Jurkat, Clone E6-1 (cell line): Measurements from ENCODE around the gene OSBPL10.
A peak's percentile ranks its signal among the peaks of the same experiment; 100 is the strongest.

Source experiments
- DNase-seq: peaks from one replicate; pipeline ENCODE4 v3.0.0-alpha.2; 2011; ENCODE audit warnings: low read depth, low spot score
- H3K4me3 ChIP-seq: 2 replicates; pipeline ENCODE4 v1.5.1; 2011; ENCODE audit warnings: mild to moderate bottlenecking, low read length, control low read depth, moderate library complexity

OSBPL10 gene

DNA sequence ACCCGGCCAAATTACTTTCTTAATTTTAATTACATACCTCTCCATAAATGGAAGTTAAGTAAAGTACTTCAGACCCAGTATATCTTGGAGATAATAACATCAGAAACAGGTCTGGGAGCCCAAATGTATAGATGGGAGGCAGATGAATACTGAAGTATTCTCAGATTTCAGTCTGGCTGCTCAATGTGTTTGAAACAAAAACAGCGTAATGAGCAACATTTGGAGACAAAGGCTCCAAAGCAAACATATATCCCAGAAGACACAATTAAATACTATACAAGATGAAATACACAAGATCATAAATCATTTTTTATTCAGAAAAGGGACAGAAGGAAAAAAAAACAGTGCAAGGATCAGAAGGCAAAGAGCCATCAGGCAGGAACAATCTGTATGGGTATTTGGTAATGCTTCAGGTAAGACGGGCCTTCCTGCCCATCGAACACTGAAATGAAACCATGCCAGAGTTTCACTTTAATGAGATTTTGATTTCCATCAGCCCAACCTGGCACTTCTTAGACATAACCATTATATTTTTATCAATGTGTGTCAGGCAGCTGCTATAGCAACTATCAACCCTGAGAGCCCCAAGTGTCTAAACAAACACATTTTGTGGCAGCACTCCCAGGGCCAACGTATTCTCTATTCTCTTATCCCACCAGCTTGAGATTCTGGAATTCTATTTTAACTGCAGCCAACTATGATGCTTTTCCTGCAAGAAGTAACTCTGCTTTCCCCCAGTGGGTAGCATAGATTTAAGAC, 237.6 kb downstream of the OSBPL10 start:
- no peak for DNase-seq
- no peak overlapping the region for H3K4me3 ChIP-seq

DNA sequence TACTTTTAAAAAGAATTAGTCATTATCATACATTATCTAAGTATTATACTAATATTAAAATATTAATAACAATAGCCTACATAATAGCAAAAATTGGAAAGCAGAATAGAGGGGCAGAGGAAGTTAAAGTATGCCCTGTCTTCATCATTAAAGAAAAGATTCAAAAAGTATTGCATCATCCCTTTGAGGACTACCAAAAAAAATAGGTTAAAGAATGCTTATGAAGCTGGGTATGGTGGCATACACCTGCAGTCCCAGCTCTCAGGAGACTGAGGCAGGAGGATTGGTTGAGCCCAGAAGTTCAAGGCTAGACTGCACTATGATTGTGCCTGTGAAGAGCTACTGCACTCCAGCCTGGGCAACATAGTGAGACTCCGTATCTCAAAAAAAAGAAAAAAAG, 240.7 kb downstream of the OSBPL10 start:
- no peak overlapping the region for H3K4me3 ChIP-seq
- DNase-seq, result no peak

DNA sequence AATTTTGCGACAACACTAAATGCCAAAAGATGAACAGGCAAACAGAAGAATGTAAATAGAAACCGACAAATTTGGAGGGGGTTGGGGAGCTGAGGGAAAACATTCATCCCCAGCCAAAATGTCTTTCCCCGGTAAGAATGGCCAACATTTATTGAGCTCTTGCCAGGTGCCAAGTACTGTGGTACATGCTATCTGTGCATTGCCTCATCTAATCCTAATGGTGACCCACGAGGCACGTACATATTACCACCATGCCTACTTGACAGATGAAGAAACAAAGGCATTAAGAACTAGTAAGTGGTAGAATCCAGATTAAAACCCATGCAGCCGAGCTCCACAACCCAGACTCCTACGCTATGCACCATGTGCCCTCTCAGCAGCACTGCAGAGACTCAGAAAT, 242.7 kb downstream of the OSBPL10 start:
- no peak overlapping the region for H3K4me3 ChIP-seq
- no peak for DNase-seq

DNA sequence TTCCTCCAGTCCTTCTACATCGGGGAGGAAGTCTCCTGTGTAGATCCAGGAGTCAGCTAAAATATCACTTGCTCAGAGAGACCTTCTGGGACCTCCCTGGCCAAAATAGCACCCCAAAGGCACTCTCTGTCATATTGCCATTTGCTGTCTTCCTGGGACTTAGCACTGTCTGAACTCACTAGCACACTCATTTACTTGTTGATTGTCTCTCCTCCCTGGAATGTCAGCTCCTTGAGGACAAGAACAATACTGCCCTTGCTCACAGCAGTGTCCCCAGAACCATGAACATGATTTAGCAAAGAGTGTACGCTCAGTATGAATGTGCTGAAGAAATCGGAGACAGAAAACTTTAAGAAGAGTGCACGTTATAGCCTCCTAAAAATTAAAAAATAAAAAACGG, 245.4 kb downstream of the OSBPL10 start:
- no peak for DNase-seq
- H3K4me3 ChIP-seq, result no peak overlapping the region

DNA sequence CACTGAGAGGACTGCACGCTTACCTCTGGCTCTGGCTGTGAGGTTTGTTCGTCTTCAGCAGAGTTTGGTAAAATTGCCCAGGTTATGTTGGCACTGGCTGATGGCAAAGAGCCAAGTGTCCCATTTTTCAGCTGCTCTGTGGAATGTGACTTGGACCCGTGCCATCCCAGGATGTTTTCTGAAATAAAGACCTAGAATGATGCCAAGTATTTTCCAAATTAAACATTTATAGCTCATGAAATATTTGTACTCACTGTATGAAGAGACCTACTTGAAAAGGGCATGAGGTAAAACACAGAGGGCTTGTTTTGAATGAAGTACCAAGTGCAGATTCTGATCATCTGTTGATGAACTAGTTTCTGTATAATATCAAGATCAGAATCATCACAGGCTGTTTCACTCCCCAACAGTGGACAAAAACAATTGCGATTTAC, 247.8 kb downstream of the OSBPL10 start:
- H3K4me3 ChIP-seq, result no peak overlapping the region
- DNase-seq, result no peak

DNA sequence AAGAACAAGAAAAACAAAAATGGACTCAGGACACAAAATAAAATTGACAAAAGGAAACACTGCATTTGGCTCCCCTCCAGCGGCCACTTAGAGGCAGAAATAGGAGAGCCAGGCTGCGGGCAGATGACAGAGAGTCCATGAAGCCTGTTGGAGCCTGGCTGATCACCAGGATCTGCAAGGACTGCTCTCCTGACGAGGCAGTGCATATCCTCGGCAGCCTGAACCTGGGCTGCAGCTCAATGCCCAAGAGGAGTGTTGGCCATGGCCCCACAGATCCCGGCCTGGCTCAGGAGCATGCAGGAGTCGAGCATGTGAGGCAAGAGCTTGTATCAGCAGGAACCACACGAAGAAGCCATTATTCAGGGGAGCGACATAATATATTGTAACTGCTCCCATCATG, 248.5 kb downstream of the OSBPL10 start:
- DNase-seq, result no peak
- no peak overlapping the region for H3K4me3 ChIP-seq

DNA sequence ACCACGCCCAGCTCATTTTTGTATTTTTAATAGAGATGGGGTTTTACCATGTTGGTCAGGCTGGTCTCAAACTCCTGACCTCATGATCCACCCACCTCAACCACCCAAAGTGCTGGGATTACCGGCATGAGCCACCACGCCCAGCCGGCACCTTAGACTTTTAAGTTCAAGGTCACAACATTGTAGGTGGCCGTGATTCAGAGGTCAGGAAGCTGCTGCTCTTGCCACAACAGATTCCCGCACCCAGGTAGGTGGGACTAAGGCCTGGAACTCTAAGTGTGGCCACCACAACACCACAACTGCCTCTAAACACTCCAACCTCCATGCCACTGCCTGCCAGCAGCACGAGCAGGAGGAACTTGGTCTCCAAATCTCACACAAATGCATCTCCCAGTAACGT, 251.5 kb downstream of the OSBPL10 start:
- no peak overlapping the region for H3K4me3 ChIP-seq

DNA sequence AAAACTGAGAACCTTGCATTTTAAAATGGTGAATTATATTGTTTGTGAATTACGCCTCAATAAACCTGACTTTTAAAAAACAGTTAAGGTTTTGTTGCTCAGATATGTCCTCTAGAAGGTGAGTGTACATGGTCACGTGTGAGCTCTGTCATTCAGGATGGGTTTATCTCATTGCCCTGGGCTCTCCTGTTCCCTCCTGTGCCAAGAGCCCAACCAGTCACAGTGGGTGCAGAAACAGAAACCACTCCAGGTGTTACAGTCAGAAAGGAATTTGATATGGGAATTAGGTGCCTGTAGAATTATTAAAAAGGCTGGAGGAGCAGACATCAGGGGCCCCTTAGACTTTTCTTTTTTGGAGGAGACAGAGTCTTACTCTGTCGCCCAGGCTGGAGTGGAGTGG, 252.0 kb downstream of the OSBPL10 start:
- DNase-seq, result no peak
- no peak overlapping the region for H3K4me3 ChIP-seq

More for the DNA sequence above, 251.5 kb downstream of the OSBPL10 start:
- no peak for DNase-seq

DNA sequence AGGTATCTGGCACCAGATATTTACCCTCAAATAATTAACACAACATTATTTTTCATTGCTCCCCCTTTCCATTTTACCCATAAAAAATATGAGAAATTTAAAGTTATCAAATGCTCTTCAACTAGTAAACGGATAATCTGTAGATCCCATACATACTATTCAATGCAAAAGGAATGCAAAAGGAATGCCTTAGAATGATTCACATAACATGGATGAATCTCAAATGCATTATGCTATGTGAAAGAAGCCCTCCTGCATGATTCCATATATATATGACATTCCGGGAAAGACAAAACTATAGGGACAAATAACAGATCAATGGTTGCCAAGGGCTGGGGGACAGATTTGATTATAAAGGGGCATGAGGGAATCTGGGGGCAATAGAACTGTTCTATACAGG, 252.7 kb downstream of the OSBPL10 start:
- no peak overlapping the region for H3K4me3 ChIP-seq
- no peak for DNase-seq

DNA sequence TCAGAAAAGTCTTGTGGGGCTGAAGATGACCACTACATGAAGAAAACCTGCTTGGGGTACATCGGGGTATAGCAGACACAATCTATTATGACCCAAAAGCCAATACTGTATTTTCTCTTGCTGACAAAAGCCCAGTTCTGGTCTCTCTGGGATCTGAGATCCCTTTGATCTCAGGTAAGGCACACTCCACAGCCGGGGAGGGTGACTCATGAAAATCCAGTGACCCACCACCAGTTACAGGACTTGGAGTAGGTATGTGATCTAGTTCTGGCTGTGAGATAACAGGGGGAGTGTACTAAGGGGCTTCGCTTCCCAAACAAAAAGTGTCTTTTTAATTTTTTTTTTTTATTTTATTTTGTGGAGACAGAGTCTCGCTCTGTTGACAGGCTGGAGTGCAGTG, 255.1 kb downstream of the OSBPL10 start:
- H3K4me3 ChIP-seq, result no peak overlapping the region
- no peak for DNase-seq

DNA sequence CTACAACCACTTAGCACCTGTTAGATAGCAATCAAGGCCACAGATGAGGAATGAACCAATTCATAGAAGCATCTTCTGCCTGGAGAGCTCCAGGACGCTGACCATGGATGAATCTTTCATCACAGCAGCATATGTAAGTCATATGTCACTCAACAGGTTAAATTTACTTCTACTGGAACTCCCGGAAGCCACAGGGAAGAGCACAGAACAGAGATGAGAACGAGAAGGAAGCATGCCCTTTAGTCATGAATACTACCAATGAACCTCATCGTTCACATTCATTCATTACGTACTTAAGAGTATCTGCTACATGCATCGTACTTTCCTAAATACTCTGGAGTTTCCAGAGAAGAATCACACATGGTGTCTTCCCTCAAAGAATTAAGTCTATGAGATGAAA, 255.5 kb downstream of the OSBPL10 start:
- no peak overlapping the region for H3K4me3 ChIP-seq
- no peak for DNase-seq

DNA sequence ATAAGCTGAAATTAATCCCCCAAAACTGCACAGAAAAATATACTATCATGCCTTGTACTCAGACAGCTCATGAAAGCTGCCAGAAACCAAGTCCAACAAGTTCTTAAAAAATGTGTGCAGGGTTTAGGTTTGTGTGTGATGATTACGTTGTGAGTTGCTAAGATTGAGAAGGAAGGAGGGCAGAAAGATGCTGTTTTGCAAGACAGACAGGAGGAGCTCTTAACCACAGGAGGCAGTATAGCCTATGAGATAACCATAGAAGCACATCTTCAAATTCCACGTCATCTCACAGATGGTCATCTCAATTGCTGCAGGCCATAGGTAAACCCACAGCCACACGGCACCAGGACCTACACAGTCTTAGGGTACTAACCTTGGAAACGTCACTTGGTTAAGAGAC, 256.4 kb downstream of the OSBPL10 start:
- peak; percentile 21 for DNase-seq
- H3K4me3 ChIP-seq, result no peak overlapping the region

DNA sequence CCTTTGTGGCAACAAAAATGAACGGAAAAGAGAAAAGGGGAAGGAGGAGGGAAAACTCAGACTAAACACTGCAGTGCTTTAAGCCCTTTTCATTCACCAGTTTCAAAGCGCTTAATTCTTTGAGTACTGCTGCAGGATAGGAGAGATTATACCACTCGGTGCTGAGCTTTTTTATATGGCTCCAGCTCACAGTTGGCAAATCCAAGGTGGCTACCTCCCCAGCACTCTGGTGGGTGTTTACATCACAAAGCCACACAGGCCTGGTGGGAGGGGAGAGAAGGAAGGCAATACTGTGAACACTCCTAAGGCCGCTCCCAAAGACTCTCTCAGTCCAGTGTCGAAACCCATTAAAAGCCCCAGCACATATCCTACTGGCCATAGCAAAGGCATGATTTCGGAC, 256.9 kb downstream of the OSBPL10 start:
- DNase-seq, result no peak
- no peak overlapping the region for H3K4me3 ChIP-seq

DNA sequence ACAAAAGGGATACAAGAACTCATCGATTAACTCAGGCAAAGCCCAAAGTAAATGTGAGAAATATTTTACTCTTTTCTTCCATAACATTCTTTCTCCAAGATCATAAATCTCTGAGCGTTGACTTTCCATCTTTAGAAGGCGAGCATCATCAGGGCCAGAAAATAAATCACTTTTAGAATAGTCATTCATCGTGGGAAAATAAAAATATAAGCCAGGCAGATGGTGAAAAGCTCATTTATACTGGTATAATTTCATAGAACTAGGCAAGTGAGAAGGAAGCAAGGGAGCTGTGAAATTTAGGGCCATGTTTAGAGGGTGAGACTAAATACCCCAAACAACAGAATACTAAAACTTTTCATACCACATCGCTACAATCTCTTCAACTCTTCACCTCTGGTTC, 257.4 kb downstream of the OSBPL10 start:
- no peak overlapping the region for H3K4me3 ChIP-seq
- no peak for DNase-seq

DNA sequence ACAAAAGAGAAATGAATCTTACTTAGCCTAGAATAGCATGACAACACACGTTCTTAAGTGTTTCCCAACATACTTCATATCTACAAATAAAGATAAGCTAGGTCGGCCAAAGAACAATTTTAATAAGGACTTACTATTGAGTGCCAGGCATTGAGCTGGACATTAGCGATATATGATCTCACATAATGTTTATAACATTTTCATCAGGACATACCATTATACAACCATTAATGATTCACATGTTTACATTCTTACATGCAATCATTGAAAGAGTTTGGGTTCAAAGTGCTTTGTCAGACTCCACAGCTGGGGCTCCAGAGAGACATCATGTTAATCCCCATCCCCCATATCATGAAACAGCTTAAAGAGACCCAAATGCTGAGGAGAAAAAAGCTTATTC, 259.4 kb downstream of the OSBPL10 start:
- H3K4me3 ChIP-seq, result no peak overlapping the region
- DNase-seq, result no peak

DNA sequence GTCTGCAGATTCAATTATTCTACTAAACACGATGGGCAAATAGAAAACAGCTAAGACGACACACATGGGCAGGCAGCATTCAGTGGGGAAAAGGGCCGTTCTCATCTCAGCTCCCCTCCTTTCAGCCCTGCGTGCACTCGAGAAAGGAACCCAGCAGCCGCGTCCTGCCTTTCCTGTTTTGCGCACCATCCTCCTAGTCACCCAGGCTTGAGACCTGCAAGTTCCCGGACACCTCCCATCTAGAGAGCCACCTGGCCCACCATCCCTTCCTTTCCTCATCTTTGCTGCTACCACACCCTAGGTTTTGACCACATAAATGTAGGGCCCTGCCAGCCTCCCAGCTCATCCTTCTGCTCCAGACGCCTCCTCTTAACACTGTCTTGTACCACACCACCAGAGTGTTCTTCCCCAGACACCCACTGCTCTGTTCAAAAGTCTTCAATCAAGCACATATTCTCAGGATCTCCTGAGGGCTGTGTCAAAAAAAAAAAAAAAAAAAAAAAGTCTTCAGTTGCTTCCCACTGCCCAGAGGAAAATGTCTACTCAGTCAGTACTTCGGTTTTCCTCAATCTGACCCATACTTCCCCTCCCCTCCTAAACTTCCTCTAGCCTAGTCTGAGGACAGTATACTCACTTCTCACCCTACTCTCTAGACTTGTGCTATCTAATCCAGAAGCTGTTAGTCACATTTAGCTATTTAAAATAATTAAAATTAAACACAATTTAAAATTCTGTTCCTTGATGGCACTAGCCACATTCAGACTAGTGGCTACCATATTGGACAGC, 266.4 kb downstream of the OSBPL10 start:
- H3K4me3 ChIP-seq, result no peak overlapping the region
- no peak for DNase-seq

DNA sequence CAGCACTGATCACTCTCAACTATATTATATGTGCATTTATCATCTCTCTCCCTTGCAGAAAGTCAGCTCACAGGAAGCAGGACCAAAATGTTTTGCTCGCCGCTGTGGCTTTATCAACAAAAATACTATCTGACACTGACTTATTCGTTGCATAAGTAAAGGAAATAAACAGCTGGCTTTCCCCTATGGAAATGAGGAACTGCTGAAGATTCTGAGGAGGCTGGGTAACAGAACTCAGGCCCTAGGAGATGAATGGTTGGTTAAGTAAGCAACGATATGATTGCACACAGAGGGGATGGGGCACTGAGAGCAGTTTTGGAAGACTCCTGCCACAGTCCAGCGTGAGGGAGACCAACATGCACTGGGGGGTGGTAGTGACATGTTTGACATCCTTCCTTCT, 267.2 kb downstream of the OSBPL10 start:
- DNase-seq, result no peak
- no peak overlapping the region for H3K4me3 ChIP-seq

DNA sequence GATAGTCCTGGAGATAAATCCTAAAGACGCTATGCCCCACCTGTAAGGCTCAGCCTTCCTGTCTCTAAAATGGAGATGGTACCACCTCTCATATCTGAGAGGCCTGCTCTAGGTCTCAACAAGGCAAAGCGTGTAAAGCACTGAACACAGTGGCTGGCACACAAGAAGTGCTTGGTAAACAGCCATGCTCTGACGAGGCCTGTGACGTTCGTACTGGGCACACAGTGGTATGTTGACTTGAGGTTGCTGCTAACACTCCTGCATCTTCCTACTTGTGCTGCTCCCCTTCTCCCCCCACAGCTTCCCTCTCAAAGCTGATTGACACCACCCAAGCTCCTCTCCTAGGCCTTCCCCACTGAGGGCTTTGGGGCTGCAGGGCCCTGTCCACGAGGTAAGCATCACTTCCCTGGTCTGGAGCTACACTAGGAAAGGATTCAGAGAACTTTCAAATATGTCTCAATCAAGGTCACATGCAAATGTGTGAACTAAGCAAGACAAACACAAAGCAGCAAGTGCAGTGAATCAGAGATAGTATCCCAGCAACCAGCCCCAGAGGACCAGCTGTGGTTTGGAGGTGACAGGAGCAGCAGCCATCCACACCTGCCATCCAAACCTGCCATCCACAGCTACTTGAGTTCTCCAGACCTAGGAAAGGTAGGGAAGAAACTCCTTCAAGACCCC, 270.8 kb downstream of the OSBPL10 start:
- H3K4me3 ChIP-seq, result no peak overlapping the region
- DNase-seq, result no peak

DNA sequence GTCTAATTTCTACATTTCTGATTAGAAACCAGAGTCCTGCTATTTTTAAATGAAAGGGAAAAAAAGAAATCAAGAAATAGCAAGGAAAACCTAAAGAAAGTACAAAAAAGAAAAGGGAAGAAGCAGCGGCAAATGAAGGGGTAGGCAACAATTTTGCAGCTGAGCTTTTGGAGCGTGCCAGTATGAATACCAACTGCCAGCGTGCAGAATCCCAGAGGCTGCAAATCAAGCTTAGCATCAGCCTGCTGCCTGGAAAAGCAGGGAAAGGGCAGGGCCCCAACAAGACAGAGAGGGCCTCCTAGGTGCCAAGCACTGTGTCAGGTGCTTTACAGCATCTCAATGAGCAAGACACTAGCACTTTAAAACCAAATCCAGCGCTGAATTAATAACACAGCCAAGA, 271.5 kb downstream of the OSBPL10 start:
- no peak overlapping the region for H3K4me3 ChIP-seq
- no peak for DNase-seq

DNA sequence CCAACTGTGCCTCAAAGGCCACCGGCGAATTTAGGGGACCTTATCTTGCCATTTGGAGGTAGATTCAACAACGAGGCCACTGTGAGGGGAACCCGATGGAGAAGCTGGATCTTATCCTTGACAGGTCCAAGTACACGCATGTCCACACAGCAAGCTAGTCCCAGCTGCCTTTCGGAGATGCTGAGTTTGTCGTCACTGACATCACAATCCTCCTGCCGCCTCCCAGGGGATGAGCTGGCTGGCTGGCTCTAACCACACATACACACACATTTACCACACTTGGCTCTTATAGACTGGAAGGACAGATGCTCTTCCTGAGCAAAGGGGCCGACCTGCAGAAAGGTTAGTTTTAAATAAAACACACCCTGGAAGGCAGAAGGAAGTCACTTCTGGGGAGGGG, 272.1 kb downstream of the OSBPL10 start:
- H3K4me3 ChIP-seq, result no peak overlapping the region
- DNase-seq, result no peak
